ENCODE measurements around the gene ACTR8. TPM values are rescaled to one million over a fixed set of nuclear protein-coding genes. Genes with fewer than 3 reads are reported as not detected.

ACTR8 gene
- 50.5 and 53.2 TPM in 2 replicates for total RNA-seq

GRCh38 chr3:53881691-53882593, at the start of gene ACTR8:
ACTR8 (minus strand) TSS chr3:53882152; CDS start chr3:53882101, 51 bp downstream.

GRCh38 chr3:53891497-53892285, 9.7 kb upstream of the ACTR8 start, which contains the start of gene SELENOK:
SELENOK (minus strand) TSS chr3:53891859.

GRCh38 chr3:53846134-53846850, 35.7 kb downstream of the ACTR8 start, which contains the start of the genes CHDH and IL17RB:
CHDH (minus strand) TSS chr3:53846419; CDS start chr3:53824008, 22,411 bp downstream.
IL17RB (plus strand) TSS chr3:53846568; CDS start chr3:53846589, 21 bp downstream.

Other genes starting within 250 kb of the ACTR8 start
- under 0.01 and 0.06 TPM in 2 replicates for gene CHDH, start 35.7 kb downstream of the ACTR8 start, total RNA-seq
- gene IL17RB, start 35.6 kb downstream of the ACTR8 start, total RNA-seq = not detected in 2 replicates
- 24.5 and 32.2 TPM in 2 replicates for gene SELENOK, start 9.7 kb upstream of the ACTR8 start, total RNA-seq
- 0.12 and 0.79 TPM in 2 replicates for gene CACNA2D3, start 240.4 kb upstream of the ACTR8 start, total RNA-seq